Measurements from ENCODE around the gene LOX. TPM values are rescaled to one million over a fixed set of nuclear protein-coding genes. Genes with fewer than 3 reads are reported as not detected.

The LOX gene
- total and polyA plus RNA-seq, 7 donors: 0.51 to 4.9 (median 1.6) TPM

DNA sequence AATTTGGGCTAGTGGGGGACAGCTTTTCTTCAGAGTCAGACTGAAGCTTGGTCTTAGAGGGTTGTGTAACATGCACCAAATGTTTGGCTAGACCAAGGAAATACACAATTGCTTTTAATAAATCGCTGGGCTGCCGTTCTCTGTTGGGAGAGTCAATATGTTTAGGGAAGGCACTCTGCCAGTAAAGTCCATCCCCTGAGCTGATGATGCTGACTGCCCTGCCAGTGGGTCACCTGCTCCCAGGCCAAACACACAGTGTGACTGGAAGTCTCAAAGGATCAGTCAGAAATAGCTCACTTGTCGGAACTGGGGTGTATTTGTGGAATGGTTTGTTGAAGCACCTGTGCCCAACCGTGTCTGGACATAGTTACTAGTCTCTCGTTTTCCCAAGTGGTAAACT lies 33.4 kb upstream of the LOX start:
- no peaks in the 10 kb centered on the region for H3K4me1 ChIP-seq
- H3K9me3 ChIP-seq: no peaks in the 10 kb centered on the region
- no peaks in the 10 kb centered on the region for H3K36me3 ChIP-seq (ENCODE audit: insufficient read depth in 1 of 2, low read depth in 1 of 2)
- intact Hi-C loops (cut with DNase I): no loop called here
- WGBS, 3 donors: 36 to 51% (median 47%) methylated on average over 5 of the region's 5 CpGs
- H3K4me3 ChIP-seq: no peak overlapping the region
- H3K27me3 ChIP-seq (ENCODE audit: insufficient read depth in 3 of 3, low read length in 2 of 3): no peaks in the 10 kb centered on the region
- no peak for ATAC-seq
- DNase-seq: no peak
- H3K27ac ChIP-seq: no peak overlapping the region
- TF ChIP-seq, protein P1, sequence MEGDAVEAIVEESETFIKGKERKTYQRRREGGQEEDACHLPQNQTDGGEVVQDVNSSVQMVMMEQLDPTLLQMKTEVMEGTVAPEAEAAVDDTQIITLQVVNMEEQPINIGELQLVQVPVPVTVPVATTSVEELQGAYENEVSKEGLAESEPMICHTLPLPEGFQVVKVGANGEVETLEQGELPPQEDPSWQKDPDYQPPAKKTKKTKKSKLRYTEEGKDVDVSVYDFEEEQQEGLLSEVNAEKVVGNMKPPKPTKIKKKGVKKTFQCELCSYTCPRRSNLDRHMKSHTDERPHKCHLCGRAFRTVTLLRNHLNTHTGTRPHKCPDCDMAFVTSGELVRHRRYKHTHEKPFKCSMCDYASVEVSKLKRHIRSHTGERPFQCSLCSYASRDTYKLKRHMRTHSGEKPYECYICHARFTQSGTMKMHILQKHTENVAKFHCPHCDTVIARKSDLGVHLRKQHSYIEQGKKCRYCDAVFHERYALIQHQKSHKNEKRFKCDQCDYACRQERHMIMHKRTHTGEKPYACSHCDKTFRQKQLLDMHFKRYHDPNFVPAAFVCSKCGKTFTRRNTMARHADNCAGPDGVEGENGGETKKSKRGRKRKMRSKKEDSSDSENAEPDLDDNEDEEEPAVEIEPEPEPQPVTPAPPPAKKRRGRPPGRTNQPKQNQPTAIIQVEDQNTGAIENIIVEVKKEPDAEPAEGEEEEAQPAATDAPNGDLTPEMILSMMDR (IDR thresholded peaks at IDR 0.05): no peak

DNA sequence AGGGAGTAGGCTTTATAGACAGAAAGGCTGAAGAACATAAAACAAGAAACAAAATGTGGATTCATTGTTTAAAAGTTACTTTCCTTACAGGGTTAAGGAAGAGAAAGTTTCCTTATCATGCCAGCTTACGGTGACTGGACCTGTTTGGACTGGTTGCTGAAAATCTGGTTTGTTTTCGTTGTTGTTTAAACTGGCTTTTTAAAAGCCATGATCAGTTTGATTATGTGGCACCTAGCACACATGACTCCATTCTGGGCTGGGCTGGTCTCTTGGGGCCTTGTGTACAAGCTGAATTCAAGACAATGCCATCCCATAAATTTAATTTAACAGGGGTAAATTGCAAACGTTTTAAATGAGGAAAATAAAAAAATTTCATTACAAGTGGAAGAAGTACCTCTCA lies 32.9 kb upstream of the LOX start:
- H3K4me1 ChIP-seq: no peaks in the 10 kb centered on the region
- WGBS, 3 donors: 39 to 57% (median 44%) methylated on average over 3 of the region's 3 CpGs
- DNase-seq (no peak), ATAC-seq (no peak)
- no peaks in the 10 kb centered on the region for H3K36me3 ChIP-seq (ENCODE audit: insufficient read depth in 1 of 2, low read depth in 1 of 2)
- H3K4me3 ChIP-seq: no peak overlapping the region
- no peak overlapping the region for H3K27ac ChIP-seq
- intact Hi-C loops (cut with DNase I): no loop called here
- TF ChIP-seq, protein P1 (IDR thresholded peaks at IDR 0.05): no peak
- H3K9me3 ChIP-seq: no peaks in the 10 kb centered on the region
- H3K27me3 ChIP-seq (ENCODE audit: insufficient read depth in 3 of 3, low read length in 2 of 3): no peaks in the 10 kb centered on the region

GRCh38 chr5:122107016-122107415 lies 29.0 kb upstream of the LOX start:
- Histone ChIP-seq H3K4me1 (no peaks in the 10 kb centered on the region), H3K9me3 (no peaks in the 10 kb centered on the region), H3K27ac (no peak overlapping the region), H3K4me3 (no peak overlapping the region), H3K27me3 (ENCODE audit: insufficient read depth in 3 of 3, low read length in 2 of 3) (no peaks in the 10 kb centered on the region), H3K36me3 (ENCODE audit: insufficient read depth in 1 of 2, low read depth in 1 of 2) (no peaks in the 10 kb centered on the region)
- WGBS, 3 donors: 82 to 87% (median 85%) methylated on average over 4 of the region's 4 CpGs
- ATAC-seq: no peak
- no peak for DNase-seq
- intact Hi-C loops (cut with DNase I): no loop called here
- TF ChIP-seq, protein P1 (IDR thresholded peaks at IDR 0.05): no peak

DNA sequence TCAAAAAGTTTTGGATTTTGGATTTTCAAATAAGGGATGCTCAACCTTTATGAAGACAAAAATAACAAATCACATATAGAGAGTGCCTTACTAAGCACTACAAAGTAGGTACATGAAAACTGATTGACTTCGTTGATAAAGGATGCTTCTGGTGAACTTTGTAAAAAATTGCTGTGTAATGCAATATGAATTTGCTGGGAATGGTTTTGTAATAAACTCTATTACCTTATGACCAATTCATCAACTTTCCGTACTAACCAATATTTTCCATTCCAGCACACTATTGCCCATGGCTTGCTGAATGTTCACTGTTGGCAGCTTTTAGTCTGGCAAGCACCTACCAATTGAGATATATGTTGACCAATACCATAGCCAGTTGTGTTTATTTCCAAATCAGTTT lies 27.9 kb upstream of the LOX start:
- ATAC-seq: no peak
- intact Hi-C loops (cut with DNase I): no loop called here
- no peaks in the 10 kb centered on the region for H3K4me1 ChIP-seq
- no peaks in the 10 kb centered on the region for H3K27me3 ChIP-seq (ENCODE audit: insufficient read depth in 3 of 3, low read length in 2 of 3)
- WGBS, 3 donors: 83 to 95% (median 90%) methylated on average over 2 of the region's 2 CpGs
- DNase-seq: no peak
- no peak overlapping the region for H3K27ac ChIP-seq
- TF ChIP-seq, protein P1 (IDR thresholded peaks at IDR 0.05): no peak
- H3K36me3 ChIP-seq (ENCODE audit: insufficient read depth in 1 of 2, low read depth in 1 of 2): no peaks in the 10 kb centered on the region
- no peak overlapping the region for H3K4me3 ChIP-seq
- no peaks in the 10 kb centered on the region for H3K9me3 ChIP-seq

GRCh38 chr5:122102825-122103224 lies 24.8 kb upstream of the LOX start:
- DNase-seq: no peak
- 41 to 65% (median 49%) methylated on average over 1 of the region's 1 CpG for WGBS, 3 donors
- Histone ChIP-seq H3K4me3 (no peak overlapping the region), H3K4me1 (no peaks in the 10 kb centered on the region), H3K9me3 (no peaks in the 10 kb centered on the region), H3K36me3 (ENCODE audit: insufficient read depth in 1 of 2, low read depth in 1 of 2) (no peaks in the 10 kb centered on the region), H3K27me3 (ENCODE audit: insufficient read depth in 3 of 3, low read length in 2 of 3) (no peaks in the 10 kb centered on the region), H3K27ac (no peak overlapping the region)
- TF ChIP-seq, protein P1 (IDR thresholded peaks at IDR 0.05): no peak
- no peak for ATAC-seq
- intact Hi-C loops (cut with DNase I): no loop called here
